GM12878 (cell line): Measurements from ENCODE around the gene PMM2.
"Not testable (repeated sequence)": the region's sequence is repeated elsewhere in the genome, so short reads cannot be mapped to it uniquely, and the experiment has no call there.

Source experiments
- CBX3 ChIP-seq: fragments of 200-600 bp; sonication (generic); IDR thresholded peaks from 2 replicates; pipeline ENCODE4 v1.6.1; 2016; ENCODE audit warnings: low read depth, borderline replicate concordance
- EZH2 ChIP-seq: IDR thresholded peaks from 2 replicates; pipeline ENCODE4 v1.6.1; 2012; ENCODE audit warnings: low read depth, mild to moderate bottlenecking, control low read depth, inconsistent platforms, low read length, borderline replicate concordance; ENCODE audit not compliant: control insufficient read depth
- FOS ChIP-seq: IDR thresholded peaks from 3 replicates; pipeline ENCODE4 v1.6.1; 2011; ENCODE audit warnings: borderline replicate concordance; ENCODE audit not compliant: insufficient read length; ENCODE audit errors: extremely low read depth
- HDAC2 ChIP-seq: fragments of 200-600 bp; sonication (generic); IDR thresholded peaks from 2 replicates; pipeline ENCODE4 v1.6.1; 2017
- IRF3 ChIP-seq: fragments of 450-650 bp; IDR thresholded peaks from 2 replicates; pipeline ENCODE4 v1.6.1; 2014; ENCODE audit warnings: mild to moderate bottlenecking
- KDM1A ChIP-seq: fragments of 200-600 bp; sonication (generic); IDR thresholded peaks from 2 replicates; pipeline ENCODE4 v1.6.1; 2016; ENCODE audit warnings: borderline replicate concordance
- LARP7 ChIP-seq: fragments of 450-650 bp; IDR thresholded peaks from 2 replicates; pipeline ENCODE4 v1.6.1; 2017; ENCODE audit warnings: mild to moderate bottlenecking
- MAX ChIP-seq: IDR thresholded peaks from 2 replicates; pipeline ENCODE4 v1.6.1; 2012; ENCODE audit warnings: low read depth, low read length, improper control_type of control experiment
- NFYB ChIP-seq: IDR thresholded peaks from 2 replicates; pipeline ENCODE4 v1.6.1; 2011; ENCODE audit warnings: low read depth, mild to moderate bottlenecking, low read length, improper control_type of control experiment, moderate library complexity; ENCODE audit not compliant: insufficient read depth
- POLR2AphosphoS5 ChIP-seq: IDR thresholded peaks from 2 replicates; pipeline ENCODE4 v1.6.1; 2011; ENCODE audit warnings: mild to moderate bottlenecking, low read length, inconsistent platforms
- RAD21 ChIP-seq: IDR thresholded peaks from 2 replicates; pipeline ENCODE4 v1.6.1; 2011; ENCODE audit warnings: mild to moderate bottlenecking, low read depth, low read length, moderate library complexity; ENCODE audit not compliant: insufficient read depth
- TAF1 ChIP-seq: IDR thresholded peaks from 2 replicates; pipeline ENCODE4 v1.6.1; 2011; ENCODE audit warnings: mild to moderate bottlenecking, low read depth, low read length, borderline replicate concordance
- ZNF217 ChIP-seq: fragments of 450-650 bp; IDR thresholded peaks from 2 replicates; pipeline ENCODE4 v1.6.1; 2017; ENCODE audit warnings: antibody characterized with exemption, mild to moderate bottlenecking

- not testable (repeated sequence) for TF ChIP-seq HDAC2, TAF1, FOS, IRF3, KDM1A, EZH2, LARP7, NFYB, ZNF217, MAX, POLR2AphosphoS5, RAD21, CBX3
Measured at GRCh38 chr16:8843296-8843695, 45.7 kb downstream of the PMM2 start.
